Activated CD4-positive, alpha-beta T cell treated with anti-CD3 and anti-CD28 coated beads for 36 hours (primary cell): Measurements from ENCODE around the gene ZNF19. TPM values are rescaled to one million over a fixed set of nuclear protein-coding genes. Genes with fewer than 3 reads are reported as not detected.

Experiments used
- ATAC-seq: fragments of 200-7000 bp; cut with Tn5 transposase; one replicate; pipeline ENCODE4 v1.10.0; 2021; ENCODE audit warnings: mild to moderate bottlenecking, moderate library complexity
- CTCF ChIA-PET: fragments of 350-600 bp; sonication (Branson Sonifier 250); formaldehyde crosslinking; loops from one replicate; lab custom pipeline; 2021; ENCODE audit warnings: antibody characterized with exemption; lab: Charles Lee
- POLR2A ChIA-PET: fragments of 350-600 bp; sonication (Branson Sonifier 250); formaldehyde crosslinking; loops from one replicate; lab custom pipeline; 2021; ENCODE audit warnings: antibody characterized with exemption, inconsistent platforms; lab: Charles Lee
- DNase-seq: peaks from one replicate; pipeline ENCODE4 v3.0.0-alpha.2; 2020
- H3K27ac Mint-ChIP-seq: one replicate; pipeline ENCODE4 v1.8.0; 2021; ENCODE audit warnings: mixed read lengths
- H3K27me3 Mint-ChIP-seq: one replicate; pipeline ENCODE4 v1.8.0; 2021; ENCODE audit warnings: mixed read lengths
- H3K36me3 Mint-ChIP-seq: one replicate; pipeline ENCODE4 v1.8.0; 2021; ENCODE audit warnings: low read depth, mixed read lengths
- H3K4me1 Mint-ChIP-seq: one replicate; pipeline ENCODE4 v1.8.0; 2021; ENCODE audit warnings: mixed read lengths
- H3K4me3 Mint-ChIP-seq: one replicate; pipeline ENCODE4 v1.8.0; 2021; ENCODE audit warnings: mild to moderate bottlenecking, moderate library complexity, mixed read lengths
- H3K9me3 Mint-ChIP-seq: one replicate; pipeline ENCODE4 v1.8.0; 2021; ENCODE audit warnings: low read depth, mixed read lengths
- intact Hi-C, 2 experiments: fragments of 100-400 bp; cut with DNase I in 1 of 2; cut with micrococcal nuclease in 1 of 2; formaldehyde crosslinking; loops; one replicate each; pipeline versions ENCODE4 v1.14.2 to v1.15.1; 2022 to 2024; cut with DNase I, micrococcal nuclease
- total RNA-seq, 2 experiments: library from RNA; stranded (reverse); gene quantifications; one replicate each; pipeline ENCODE4 v1.2.3, GENCODE V29; 2021

ZNF19 gene
- total RNA-seq, 2 experiments from 2014 or later = 2.9 TPM

DNA sequence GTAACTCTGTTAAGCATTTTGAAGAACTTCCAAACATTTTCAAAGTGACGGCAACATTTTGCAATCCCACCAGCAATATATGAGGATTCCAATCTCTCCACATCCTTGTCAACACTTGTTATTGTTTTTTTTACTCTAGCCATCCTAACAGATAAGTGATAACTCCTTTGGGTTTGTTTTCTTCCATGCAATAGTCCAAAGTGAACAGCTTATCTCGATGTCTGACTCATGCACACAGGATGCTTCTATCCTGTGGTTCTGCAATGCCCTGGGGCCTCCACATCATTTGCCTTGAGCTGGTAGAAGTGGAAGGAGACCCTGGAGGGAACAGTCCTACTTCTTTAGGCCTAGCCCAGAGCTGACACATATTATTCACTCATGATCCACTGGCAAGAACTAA is 60.2 kb downstream of the ZNF19 start:
- CTCF ChIA-PET = interaction anchor here (0.6 to 3.1 kb wide), 6 partner anchors 16 to 1522 kb away, joined by 3 to 13 read pairs (median 4); no protein-coding TSS in a partner anchor

DNA sequence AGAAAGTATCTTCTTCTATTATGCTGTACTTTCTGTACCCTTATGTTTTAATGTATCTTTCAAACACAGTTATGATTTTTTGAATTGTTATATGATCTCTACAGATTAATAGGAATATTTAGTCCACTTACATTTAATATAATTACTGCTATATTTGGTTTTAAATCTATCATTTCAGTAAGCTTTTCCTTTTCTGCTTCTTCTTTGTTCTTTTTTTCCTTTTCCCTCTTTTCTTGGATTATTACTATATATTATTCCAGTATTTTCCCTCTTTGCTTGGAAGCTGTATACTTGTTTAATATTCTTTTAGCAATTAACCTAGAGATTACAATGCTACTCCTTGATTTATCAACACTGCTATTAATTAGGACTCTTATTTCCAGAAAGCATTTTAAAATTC is 60.7 kb downstream of the ZNF19 start:
- Mint-ChIP-seq H3K9me3 (no peaks in the 10 kb centered on the region), H3K27ac (no peak overlapping the region), H3K4me1 (no peaks in the 10 kb centered on the region), H3K4me3 (no peak overlapping the region), H3K27me3 (peaks cover 39% of the 10 kb centered on the region), H3K36me3 (no peaks in the 10 kb centered on the region)
- intact Hi-C loops = no loop called here
- ATAC-seq (no peak), DNase-seq (no peak)
- ChIA-PET CTCF (interaction anchor here (1.1 to 3.1 kb wide), 4 partner anchors 16 to 71 kb away, joined by 3 to 13 read pairs (median 4); no protein-coding TSS in a partner anchor), POLR2A (no interaction called here)

More for the DNA sequence above, 60.2 kb downstream of the ZNF19 start:
- no peak for DNase-seq
- Mint-ChIP-seq H3K9me3 (no peaks in the 10 kb centered on the region), H3K4me1 (no peaks in the 10 kb centered on the region), H3K36me3 (no peaks in the 10 kb centered on the region), H3K4me3 (no peak overlapping the region), H3K27ac (no peak overlapping the region), H3K27me3 (peaks cover 37% of the 10 kb centered on the region)
- POLR2A ChIA-PET = no interaction called here
- no peak for ATAC-seq
- intact Hi-C loops = no loop called here

DNA sequence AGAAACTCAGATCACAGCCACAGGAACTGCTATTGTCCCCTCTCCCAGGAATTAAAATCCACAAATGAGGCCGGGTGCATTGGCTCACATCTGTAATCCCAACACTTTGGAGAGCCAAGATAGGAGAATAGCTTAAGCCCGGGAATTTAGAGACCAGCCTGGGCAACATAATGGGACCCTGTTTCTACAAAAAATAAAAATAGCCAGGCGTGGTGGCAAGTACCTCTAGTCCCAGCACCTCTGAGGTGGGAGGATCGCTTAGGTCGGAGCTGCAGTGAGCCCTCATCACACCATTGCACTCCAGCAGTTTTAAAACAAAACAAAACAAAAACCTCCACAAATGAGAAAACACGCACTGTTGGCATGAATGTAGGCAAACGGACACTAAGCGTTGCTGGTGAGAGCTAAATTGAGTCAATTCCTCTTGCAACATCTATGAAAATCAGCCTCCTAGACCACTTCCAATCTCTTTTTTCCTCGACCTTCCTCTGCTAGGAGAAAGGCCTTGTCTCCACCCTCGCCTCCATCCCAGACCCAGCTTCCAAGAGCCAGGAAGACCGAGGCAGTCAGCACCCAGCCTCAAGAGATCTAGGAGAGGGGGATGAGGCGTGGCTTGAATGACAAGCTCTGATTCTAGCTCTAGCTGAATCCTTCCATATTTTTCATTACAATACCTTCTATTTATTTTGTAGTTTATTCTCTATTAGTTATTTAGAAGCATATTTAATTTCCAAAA is 62.1 kb downstream of the ZNF19 start:
- Mint-ChIP-seq H3K27ac (no peak overlapping the region), H3K4me3 (no peak overlapping the region), H3K4me1 (no peaks in the 10 kb centered on the region), H3K27me3 (peaks cover 39% of the 10 kb centered on the region), H3K36me3 (no peaks in the 10 kb centered on the region), H3K9me3 (no peaks in the 10 kb centered on the region)
- DNase-seq = no peak
- no peak for ATAC-seq
- ChIA-PET CTCF (interaction anchor here (0.5 to 3.1 kb wide), 4 partner anchors 15 to 447 kb away, joined by 3 to 13 read pairs (median 4); no protein-coding TSS in a partner anchor), POLR2A (no interaction called here)
- intact Hi-C loops = no loop called here

DNA sequence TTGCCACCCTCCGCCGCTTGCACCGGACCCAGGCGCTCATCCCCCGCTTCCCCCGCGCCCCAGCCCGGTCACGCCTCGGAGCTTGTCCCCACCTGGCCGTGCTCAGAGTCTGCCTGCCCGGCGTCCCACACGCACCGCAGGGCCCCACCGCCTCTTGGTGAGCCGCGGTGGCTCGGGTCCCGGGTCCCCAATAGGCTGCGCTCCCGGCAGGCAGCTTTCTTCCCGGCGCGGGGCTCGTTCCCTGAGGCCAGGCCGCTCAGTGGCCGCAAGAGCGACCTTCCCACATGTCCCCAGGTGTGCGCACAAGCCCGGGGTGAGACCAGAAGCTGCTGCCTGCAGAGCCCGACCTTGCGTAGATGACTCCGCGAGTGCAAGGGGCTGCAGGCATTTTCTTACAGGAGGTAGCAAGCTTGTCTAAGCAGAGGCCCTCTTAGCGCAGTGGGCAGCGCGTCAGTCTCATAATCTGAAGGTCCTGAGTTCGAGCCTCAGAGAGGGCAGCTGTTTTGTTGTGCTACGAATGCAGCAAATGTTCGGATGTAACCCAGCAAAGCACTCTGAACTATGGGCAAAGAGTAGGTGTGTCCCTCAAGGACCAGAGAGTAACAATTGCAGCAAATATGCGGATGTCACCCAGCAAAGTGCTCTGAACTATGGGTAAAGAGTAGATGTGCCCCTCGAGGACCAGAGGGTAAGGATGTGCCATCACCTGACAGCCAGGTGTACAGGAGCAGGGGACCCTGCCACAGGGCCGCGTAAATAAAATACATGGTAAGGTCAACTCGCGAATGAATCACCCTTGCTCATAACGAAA is 62.9 kb downstream of the ZNF19 start:
- ChIA-PET CTCF (interaction anchor here (0.5 to 1.7 kb wide), 3 partner anchors 14 to 448 kb away, joined by 3 to 7 read pairs (median 4); no protein-coding TSS in a partner anchor), POLR2A (no interaction called here)
- peaks cover 39% of the 10 kb centered on the region for H3K27me3 Mint-ChIP-seq
- H3K27ac Mint-ChIP-seq = no peak overlapping the region
- peak overlapping the region; percentile 30 for H3K4me3 Mint-ChIP-seq
- H3K4me1 Mint-ChIP-seq = no peaks in the 10 kb centered on the region
- intact Hi-C loops = no loop called here
- no peaks in the 10 kb centered on the region for H3K9me3 Mint-ChIP-seq
- peak; percentile 66 for DNase-seq
- H3K36me3 Mint-ChIP-seq = no peaks in the 10 kb centered on the region
- peak; percentile 86 for ATAC-seq

DNA sequence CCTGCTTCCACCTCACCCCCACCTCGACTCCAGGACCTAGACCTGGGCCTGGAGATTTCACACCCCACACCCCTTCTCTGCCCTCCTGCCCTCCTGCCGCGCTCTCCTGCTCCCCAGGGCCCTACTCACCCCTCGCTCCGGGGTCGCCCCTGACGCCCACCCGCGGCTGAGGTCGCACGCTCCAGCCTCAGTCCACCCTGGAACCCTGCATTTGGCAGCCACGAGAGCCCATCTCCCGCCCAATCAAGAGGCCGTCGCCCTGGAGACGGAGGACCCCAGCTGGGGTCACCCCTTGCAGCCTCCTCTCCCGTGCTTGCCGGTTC is 63.4 kb downstream of the ZNF19 start:
- Mint-ChIP-seq H3K4me3 (no peak overlapping the region), H3K36me3 (no peaks in the 10 kb centered on the region), H3K27ac (no peak overlapping the region), H3K9me3 (no peaks in the 10 kb centered on the region), H3K27me3 (peaks cover 37% of the 10 kb centered on the region), H3K4me1 (no peaks in the 10 kb centered on the region)
- no peak for DNase-seq
- CTCF ChIA-PET = interaction anchor here (1.5 to 1.7 kb wide), 2 partner anchors 13 to 186 kb away, joined by 4 to 7 read pairs; no protein-coding TSS in a partner anchor
- POLR2A ChIA-PET = no interaction called here
- ATAC-seq = no peak
- intact Hi-C loops = no loop called here

DNA sequence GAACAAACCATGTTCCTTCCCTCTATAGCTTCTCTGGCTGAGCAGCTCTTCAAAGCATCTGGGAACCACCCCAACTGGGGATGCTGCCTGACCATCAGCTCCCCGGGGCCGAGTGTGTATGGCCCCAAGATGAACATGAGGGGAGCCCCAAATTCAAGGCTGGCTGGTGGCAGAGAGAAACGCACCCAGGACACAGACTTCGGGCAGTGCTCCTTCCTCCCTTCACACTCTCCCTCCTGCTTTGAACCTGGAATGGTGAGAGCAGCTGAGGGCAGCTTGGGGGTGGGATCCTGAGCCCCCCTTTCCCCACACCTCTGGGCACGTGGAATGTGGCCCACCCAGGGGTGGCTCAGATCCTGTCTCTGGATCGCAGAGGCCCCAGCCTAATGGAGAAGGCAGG is 64.5 kb downstream of the ZNF19 start:
- ChIA-PET CTCF (interaction anchor here (1.7 kb wide), 1 partner anchor 12 kb away, joined by 7 read pairs; no protein-coding TSS in a partner anchor), POLR2A (no interaction called here)
- Mint-ChIP-seq H3K4me3 (no peak overlapping the region), H3K9me3 (no peaks in the 10 kb centered on the region), H3K4me1 (no peaks in the 10 kb centered on the region), H3K27ac (no peak overlapping the region), H3K27me3 (peaks cover 36% of the 10 kb centered on the region), H3K36me3 (no peaks in the 10 kb centered on the region)
- ATAC-seq (no peak), DNase-seq (no peak)
- intact Hi-C loops = no loop called here

DNA sequence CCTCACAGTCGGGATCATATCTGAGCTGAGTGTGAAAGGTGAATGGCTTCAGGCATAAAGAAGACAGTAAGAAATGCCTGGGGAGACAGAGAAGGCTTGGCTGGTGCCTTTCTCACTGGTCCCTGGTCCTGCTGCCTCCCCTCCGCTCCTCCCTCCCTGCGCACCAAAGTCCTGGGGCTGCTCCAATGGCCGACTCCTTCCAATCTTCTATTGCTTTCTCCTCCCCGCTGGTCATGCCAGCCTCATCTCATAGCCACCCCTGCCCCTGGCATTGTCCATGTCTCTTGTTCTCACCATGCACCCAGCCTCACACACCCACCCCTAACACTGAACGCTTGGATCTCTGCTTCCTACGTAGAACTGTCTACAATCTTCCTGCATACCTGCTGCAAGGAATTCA is 65.3 kb downstream of the ZNF19 start:
- Mint-ChIP-seq H3K36me3 (no peaks in the 10 kb centered on the region), H3K4me3 (no peak overlapping the region), H3K9me3 (no peaks in the 10 kb centered on the region), H3K27me3 (peaks cover 34% of the 10 kb centered on the region), H3K4me1 (no peaks in the 10 kb centered on the region), H3K27ac (no peak overlapping the region)
- POLR2A ChIA-PET = no interaction called here
- no peak for ATAC-seq
- intact Hi-C loops = no loop called here
- no peak for DNase-seq
- CTCF ChIA-PET = no interaction called here

Other genes with a start within 250 kb of the ZNF19 start
- gene CMTR2, start 199.9 kb downstream of the ZNF19 start, total RNA-seq = 10 to 100 TPM; 15.8 to 16.5 TPM
- not detected for gene CALB2, start 130.6 kb downstream of the ZNF19 start, total RNA-seq
- not detected for gene TLE7, start 47.3 kb downstream of the ZNF19 start, total RNA-seq
- gene ZNF23, start 27.1 kb downstream of the ZNF19 start, total RNA-seq = 10 to 100 TPM in 1 of 2 experiments, 1 to 10 TPM in 1; 9.6 to 10.9 TPM
- gene CHST4, start 37.1 kb upstream of the ZNF19 start, total RNA-seq = not detected
- not detected for gene TAT, start 87.8 kb upstream of the ZNF19 start, total RNA-seq
- gene MARVELD3, start 136.9 kb upstream of the ZNF19 start, total RNA-seq = not detected
- 10 to 100 TPM in 1 of 2 experiments, 1 to 10 TPM in 1; 8.8 to 11.2 TPM for gene PHLPP2, start 235.4 kb upstream of the ZNF19 start, total RNA-seq